ENCODE results near the gene F2.

F2 gene

DNA sequence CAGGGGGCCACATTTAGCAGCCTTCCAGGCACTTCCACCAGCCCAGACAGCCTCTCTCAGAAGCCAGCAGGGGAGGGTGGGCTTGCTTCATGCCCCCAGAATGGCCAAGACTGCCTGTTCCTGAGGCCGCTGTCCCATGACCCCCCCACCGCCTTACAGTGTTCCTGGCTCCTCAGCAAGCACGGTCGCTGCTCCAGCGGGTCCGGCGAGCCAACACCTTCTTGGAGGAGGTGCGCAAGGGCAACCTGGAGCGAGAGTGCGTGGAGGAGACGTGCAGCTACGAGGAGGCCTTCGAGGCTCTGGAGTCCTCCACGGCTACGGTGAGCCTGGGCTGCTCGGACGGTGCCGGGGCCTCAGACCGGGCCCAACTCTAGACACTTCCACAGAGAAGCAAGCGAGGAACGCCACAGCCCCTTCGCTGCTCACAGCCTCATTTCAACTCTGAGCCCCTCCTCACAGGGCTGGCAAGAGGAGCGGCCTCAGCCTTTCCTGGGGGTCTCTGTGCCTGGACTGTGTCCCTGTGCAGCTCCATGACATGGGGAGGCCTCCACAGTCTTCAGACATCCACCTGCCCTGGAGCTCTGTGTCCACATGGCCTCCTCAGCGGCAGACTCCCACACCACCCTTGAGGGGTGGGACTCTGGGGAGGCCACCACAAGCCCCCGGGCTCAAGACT is 668 bp downstream of the F2 start:
- DNase-seq: no peak

DNA sequence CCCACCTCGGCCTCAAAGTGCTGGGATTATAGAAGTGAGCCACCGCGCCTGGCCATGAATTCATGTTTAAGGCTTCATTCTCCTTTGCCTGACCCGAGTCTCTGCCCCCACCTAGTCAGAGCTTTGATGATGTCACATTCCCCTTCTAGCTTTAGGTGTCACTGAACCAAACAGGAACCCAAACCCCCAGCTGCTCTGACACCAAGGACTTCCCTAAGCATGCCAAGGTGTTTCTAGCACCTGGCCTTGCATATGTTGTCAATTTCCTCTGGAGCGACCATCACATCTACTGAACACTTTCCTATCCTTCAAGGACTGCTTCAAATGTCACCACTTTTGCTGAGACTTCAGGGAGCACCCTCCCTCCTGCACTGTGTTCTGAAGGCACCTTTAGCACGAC is 2.3 kb downstream of the F2 start:
- no peak for DNase-seq

DNA sequence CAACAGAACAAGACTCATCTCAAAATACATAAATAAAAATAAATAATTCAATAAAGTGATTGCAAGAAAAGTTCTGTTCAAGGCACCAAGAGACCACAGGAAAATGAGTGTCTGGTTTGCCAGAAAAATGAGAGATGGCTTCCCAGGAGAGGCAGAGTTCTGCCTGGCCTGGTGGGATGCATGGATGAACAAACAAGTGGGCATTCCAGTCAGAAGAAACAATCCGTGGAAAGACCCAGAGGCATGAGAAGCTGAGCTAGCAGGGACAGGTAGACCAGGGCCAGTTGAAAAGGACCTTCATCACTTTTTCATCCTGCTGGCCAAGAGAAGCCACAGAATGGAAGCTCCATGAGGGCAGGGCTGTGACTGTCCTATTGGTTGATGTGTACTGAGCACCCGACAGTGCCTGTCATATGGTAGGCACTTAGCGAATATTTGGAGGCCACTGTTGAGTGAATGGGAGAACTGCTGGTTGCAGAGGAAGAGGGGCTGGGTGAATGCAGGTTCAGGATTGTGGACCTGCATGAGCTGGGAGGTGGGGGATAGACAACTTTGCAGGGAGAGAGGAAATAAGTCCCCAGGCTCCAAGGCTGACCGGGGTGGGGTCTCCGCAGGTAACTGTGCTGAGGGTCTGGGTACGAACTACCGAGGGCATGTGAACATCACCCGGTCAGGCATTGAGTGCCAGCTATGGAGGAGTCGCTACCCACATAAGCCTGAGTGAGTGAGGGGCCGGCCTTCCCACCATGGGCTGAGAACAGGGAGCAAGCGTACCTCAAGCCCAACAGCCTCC is 3.7 kb downstream of the F2 start:
- no peak for DNase-seq

DNA sequence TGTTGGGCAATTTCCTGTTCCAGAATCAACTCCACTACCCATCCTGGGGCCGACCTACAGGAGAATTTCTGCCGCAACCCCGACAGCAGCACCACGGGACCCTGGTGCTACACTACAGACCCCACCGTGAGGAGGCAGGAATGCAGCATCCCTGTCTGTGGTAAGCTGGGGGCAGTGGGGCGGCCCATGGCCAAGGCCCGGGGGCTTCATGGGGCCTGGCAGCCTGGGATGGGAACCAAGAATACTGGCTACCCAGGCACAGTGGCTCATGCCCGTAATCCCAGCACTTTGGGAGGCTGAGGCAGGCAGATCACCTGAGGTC is 4.3 kb downstream of the F2 start:
- DNase-seq: no peak

DNA sequence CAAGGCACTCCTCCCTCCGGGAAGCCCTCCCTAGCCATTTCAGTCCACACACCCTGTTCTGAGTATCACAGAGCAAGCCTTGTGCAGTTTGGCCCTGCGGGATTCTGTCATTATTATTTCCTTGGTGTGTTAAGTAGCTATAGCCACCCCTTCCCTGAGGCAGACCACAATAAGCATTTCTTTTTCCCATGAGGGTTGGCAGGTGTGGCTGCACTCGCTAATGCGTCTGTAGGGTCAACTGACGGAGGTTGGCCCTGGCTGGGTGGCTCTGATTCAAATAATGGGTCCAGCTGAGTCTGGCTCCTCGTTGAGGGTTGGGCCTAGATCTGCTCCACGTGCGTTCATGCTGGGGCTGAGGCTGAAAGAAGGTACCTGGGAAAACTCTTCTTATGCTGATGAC is 5.1 kb downstream of the F2 start:
- no peak for DNase-seq

DNA sequence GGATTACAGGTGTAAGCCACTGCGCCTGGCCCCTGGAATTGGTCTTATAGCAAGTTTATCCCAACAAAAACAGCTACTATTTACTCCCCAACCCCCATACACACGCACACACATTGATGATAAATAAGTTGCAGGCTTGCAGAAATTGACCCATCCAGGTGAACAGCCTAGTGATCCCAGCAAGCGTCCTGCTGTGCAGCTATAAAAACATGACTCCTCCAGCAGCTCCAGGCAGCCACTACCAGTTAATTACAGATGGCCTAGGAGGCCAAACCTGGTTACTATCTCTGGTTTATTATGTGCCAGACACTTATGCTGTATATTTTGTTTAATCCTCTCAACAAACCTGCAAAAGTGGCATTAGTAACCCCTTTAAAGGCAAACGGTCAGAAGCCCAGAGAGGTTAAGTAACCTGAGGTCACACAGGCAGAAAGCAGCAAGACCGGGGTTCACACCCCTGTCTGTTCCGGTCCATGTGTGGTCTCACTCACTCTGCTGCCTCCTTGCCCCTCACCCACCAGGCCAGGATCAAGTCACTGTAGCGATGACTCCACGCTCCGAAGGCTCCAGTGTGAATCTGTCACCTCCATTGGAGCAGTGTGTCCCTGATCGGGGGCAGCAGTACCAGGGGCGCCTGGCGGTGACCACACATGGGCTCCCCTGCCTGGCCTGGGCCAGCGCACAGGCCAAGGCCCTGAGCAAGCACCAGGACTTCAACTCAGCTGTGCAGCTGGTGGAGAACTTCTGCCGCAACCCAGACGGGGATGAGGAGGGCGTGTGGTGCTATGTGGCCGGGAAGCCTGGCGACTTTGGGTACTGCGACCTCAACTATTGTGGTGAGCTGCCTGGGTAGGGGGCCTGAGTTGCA is 6.6 kb downstream of the F2 start:
- no peak for DNase-seq

DNA sequence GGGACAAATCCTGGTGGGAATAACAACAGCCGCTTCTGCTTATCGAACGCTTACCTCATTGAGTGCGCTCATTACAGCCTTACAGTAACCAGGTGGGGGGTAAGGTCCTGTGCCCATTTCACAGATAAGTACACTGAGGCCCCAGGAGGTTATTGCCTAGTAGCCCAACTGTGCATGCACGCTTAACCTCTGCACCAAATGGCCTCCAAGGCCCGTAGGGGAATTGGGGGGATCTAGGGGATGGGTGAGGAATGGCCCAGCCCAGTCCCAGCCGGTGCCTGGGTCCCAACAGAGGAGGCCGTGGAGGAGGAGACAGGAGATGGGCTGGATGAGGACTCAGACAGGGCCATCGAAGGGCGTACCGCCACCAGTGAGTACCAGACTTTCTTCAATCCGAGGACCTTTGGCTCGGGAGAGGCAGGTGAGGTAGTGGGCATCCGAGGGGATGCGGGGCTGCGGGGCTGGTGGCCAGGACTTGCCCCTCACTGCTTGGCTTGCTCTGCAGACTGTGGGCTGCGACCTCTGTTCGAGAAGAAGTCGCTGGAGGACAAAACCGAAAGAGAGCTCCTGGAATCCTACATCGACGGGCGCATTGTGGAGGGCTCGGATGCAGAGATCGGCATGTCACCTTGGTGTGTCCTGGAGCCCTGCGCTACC is 7.3 kb downstream of the F2 start:
- no peak for DNase-seq

DNA sequence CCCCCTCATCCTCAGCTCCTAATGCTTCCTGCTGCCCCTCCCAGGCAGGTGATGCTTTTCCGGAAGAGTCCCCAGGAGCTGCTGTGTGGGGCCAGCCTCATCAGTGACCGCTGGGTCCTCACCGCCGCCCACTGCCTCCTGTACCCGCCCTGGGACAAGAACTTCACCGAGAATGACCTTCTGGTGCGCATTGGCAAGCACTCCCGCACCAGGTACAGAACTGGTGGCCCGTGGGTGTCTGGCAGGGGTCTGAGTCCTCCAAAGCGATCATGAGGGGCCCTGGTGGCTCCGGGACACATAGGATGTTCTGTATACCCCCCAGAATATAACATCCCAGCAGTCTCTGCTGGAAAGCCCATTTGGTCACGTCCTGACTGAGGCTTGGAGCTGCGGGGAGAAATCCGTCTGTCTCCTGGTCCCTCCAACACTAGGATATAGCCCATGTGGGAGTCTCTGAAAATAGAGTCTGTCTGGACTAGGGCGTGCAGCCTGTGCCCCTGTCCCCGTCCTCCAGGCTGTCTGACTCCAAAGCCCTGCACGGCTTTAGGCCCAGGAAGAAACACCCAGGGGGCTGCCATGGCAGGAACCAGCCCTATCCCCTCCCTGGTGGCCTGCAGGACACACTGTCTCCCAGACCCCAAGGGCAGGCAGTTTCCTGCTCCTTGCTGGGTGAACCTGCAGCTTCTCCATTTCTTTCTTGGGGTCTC is 9.1 kb downstream of the F2 start:
- DNase-seq: no peak

DNA sequence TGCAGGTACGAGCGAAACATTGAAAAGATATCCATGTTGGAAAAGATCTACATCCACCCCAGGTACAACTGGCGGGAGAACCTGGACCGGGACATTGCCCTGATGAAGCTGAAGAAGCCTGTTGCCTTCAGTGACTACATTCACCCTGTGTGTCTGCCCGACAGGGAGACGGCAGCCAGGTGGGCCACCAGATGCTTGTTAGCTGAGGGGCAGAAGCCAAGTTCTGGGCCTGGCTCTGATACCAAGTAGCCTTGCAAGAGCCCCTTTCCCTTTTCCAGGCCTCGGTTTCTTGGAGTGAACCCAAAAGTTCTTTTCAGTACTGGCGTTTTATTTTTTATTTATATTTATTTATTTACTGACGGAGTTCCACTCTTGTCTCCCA is 9.6 kb downstream of the F2 start:
- no peak for DNase-seq

DNA sequence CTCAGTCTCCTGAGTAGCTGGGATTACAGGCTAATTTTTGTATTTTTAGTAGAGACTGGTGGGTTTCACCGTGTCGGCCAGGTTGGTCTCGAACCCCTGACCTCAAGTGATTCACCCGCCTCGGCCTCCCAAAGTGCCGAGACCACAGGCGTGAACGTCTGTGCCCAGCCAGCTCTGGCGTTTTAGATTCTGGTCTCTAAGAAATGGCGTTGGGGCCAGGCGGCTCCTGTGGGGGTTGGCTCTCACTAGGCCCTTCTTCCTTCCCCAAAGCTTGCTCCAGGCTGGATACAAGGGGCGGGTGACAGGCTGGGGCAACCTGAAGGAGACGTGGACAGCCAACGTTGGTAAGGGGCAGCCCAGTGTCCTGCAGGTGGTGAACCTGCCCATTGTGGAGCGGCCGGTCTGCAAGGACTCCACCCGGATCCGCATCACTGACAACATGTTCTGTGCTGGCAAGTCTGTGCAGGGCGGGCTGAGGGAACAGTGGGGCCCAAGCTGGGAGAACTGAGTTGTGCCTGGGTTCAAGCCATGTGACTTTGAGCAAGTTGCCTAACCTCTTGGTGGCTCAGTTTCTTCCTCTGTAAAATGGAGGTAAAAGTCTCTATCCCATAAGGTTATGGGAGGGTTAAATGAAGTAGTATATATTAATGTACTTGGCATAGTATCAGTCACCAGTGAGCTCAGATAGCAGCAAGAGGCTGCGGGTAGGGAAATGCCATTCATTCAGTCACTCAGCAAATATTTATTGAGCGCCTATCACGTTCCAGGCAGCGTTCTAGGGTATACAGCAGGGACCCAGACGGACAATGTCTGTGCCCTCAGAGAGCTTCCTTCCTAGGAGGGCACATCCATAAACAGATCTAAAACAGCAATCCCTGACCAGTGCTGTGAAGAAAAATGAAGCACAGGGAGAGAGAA is 10.4 kb downstream of the F2 start:
- no peak for DNase-seq

DNA sequence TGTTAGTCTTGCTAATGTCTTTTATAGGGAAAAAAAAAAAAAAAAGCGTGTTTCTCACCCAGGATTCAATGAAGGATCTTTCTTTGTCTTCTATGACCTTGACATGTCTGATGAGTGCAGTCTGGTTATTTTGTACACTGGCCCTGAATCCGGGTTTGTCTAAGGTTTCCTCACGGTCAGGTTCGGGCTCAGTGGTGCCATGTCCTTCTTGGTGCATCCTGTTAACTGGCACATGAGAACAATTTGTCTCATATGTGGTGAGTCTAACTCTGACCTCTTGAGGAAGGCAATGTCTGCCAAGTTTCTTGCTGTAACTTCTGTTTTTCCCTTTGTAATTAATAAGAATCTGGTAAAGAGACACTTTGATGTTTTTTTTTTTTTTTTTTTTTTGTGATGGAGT is 12.5 kb downstream of the F2 start:
- no peak for DNase-seq

DNA sequence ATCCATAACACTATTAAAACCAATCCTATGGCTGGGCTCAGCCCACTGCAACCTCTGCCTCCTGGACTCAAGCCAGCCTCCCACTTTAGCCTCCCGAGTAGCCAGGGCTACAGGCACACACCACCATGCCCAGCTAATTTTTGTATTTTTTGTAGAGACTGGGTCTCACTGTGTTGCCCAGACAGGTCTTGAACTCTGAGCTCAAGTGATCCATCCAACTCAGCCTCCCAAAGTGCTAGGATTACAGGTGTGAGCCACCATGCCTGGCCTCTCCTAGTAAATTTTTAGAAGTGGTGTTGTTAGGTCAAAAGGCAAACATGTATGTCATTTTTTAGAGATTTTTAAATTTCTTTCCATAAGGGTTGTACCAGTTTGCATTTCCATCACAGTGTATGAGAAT is 14.2 kb downstream of the F2 start:
- no peak for DNase-seq

DNA sequence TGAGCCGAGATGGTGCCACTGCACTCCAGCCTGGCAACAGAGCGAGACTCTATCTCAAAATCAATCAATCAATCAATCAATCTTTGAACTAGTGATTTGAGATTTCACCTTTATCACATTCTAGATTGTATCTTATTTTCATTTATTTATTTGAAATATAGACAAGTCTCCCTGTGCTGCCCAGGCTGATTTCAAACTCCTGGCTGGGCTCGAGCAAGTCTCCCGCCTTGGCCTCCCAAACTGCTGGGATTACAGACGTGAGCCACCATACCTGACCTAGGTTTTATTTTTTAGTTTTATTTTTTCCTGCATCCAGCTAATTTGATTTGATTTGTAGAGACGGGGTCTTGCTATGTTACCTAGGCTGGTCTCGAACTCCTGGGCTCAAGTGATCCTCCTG is 17.1 kb downstream of the F2 start:
- no peak for DNase-seq

DNA sequence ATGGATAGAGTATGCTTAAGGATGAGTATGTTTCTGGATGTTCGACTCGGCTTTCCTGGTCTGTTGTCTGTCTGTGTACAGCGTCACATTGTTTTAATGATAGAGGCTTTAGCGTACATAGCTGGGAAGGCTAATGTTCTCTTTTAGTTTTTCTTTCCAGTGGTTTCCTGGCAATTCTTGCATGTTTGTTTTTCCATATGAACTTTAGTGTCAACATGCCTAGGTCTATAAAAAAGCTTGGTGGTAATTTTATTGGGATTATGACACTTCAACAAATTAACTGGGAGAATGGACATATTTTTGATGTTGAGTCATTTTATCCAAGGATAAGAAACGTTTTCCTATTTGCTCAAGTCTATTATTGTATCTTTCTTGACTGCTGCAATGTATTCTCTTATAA is 17.6 kb downstream of the F2 start:
- no peak for DNase-seq

DNA sequence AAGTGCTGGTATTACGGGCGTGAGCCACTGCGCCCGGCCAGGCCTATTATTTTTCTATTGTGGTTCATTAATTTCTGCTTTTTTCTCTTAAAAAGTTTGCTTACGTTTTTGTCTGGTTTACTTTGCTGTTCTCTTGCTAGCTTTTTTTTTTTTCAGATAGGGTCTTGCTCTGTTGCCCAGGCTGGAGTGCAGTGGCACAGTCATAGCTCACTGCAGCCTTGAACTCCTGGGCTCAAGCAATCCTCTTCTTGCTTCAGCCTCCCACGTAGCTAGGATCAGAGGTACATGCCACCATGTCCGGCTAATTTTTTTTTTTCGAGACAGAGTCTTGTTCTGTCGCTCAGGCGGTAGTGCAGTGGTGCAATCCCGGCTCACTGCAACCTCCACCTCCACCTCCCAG is 18.7 kb downstream of the F2 start:
- DNase-seq: no peak

DNA sequence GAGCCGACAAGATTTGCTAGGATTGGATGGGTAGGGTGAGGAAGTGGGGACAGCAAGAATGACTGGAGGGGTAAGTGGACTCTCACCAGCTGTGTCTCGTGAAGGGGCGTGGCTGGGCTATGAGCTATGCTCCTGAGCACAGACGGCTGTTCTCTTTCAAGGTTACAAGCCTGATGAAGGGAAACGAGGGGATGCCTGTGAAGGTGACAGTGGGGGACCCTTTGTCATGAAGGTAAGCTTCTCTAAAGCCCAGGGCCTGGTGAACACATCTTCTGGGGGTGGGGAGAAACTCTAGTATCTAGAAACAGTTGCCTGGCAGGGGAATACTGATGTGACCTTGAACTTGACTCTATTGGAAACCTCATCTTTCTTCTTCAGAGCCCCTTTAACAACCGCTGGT is 19.9 kb downstream of the F2 start:
- DNase-seq: no peak

DNA sequence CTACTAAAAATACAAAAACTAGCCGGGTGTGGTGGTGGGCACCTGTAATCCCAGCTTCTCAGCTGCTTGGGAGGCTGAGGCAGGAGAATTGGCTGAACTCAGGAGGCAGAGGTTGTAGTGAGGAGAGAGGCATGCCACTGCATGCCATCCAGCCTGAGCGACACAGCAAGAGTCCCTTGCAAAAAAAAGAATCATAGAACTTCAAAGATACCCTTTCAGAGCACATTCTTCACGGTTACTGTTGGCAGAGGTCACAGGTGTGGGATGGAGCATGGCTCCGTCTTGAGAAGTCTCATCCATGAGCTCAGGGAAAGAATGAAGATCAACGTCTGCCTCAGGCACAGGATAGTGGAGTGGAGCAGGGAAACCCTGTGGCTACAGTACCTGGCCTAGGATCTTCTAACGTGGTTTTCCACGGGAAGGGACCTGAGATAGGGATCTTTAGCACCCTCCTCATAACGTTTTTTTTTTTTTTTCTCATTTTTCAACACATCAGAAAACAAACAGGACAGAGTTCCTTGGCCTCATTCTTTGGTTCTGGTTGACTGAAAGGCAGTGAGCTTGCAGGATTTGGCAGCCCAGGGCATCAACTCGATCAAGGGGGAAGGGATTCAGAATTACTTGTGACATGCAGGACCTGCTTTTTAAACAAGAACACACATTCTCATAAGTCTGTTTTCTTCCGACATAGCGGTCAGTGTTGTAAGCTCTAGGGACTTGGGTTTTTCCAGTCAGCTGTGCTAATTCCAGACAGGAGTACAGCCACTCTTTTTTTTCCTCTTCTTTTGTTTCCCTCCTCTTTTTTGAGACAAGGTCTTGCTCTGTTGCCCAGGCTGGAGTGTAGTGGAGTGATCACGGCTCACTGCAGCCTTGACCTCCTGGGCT is 22.8 kb downstream of the F2 start:
- no peak for DNase-seq

DNA sequence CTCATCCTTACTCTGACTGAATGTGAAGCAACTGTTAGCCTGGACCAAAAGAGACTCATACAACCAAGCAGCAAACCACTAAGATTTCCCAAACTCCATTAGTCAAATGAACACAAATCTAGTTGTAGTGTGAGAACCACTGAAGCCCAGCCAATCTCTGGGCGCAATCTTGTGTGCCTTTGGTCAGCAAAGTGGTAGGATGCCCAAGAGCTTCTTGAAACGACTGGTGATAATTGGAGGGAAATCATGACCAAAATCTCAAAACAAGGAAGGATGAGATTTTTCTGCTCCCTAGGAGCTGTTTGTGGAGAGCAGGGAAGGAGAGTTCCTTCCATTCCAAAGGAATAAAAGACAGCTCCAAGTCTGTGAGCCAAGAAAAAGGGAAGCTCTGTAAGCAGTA is 24.0 kb downstream of the F2 start:
- no peak for DNase-seq

DNA sequence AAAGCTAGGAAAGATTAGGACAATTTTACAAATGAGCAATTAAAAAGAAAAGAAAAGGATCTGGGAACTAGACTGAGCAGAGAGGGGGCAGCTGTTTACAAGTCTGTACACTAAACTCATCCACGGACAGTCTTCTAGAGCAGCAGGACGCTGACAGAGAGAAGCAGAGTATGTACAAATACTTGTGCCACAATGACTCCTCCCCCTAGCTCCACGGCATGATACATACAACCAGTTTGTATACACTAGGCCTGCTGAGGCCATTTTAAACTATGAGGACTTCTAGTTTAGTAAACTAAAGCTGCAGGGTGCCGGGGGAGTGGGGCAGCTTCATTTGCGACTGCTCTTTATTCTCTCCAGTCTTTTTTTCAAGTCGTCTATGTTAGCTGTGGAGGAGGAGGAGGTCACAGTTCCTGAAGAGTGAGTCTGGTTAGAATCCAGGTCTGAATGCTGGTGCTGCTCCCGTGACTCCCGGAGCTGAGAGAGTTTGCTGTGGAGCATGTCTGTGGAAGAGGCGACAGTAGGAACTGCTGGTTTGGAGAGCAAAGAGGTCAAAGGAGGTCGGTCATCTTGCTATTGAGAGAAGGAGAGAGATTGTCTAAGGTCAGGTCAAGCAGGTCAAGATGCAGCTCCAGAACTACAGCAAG is 24.8 kb downstream of the F2 start:
- no peak for DNase-seq

DNA sequence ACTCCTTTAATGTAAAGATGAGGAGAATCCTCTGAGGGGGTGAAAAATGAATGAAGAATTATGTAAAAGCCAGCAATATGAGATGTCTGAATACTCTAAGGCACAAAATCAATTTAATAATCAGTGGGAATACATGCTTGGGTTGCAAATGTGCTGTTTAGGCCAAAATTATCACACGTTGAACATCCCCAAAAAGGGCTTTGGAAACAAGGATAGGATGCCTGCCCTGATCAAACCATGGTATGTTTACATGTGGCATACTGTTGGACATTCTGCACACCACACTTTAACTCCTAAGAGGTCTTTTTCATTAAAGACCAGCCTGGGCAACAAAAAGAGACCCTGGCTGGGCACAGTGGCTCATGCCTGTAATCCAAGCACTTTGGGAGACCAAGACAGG is 26.3 kb downstream of the F2 start:
- no peak for DNase-seq

Data from NCI-H1417 treated with DMSO at 0.1 percent for 48 hours (cell line).